Activated CD4-positive, alpha-beta memory T cell treated with anti-CD3 and anti-CD28 coated beads, Interleukin-2, amount 10 ng/mL, durations not matched to agents 7 days and 5 days (primary cell): ENCODE results near the gene SLC11A1. TPM values are rescaled to one million over a fixed set of nuclear protein-coding genes. Genes with fewer than 3 reads are reported as not detected.

Source experiments
- CTCF ChIA-PET: fragments of 350-600 bp; sonication (Branson Sonifier 250); formaldehyde crosslinking; loops from one replicate; lab custom pipeline; 2021; ENCODE audit warnings: antibody characterized with exemption, inconsistent platforms; lab: Charles Lee
- POLR2A ChIA-PET: fragments of 350-600 bp; sonication (Branson Sonifier 250); formaldehyde crosslinking; loops from one replicate; lab custom pipeline; 2021; ENCODE audit warnings: antibody characterized with exemption; lab: Charles Lee
- DNase-seq: peaks from one replicate; pipeline ENCODE4 v3.0.0-alpha.2; 2020
- H3K27ac Mint-ChIP-seq: one replicate; pipeline ENCODE4 v1.8.0; 2021; ENCODE audit warnings: mild to moderate bottlenecking, mixed read lengths
- H3K27me3 Mint-ChIP-seq: one replicate; pipeline ENCODE4 v1.8.0; 2021; ENCODE audit warnings: mixed read lengths
- H3K36me3 Mint-ChIP-seq: one replicate; pipeline ENCODE4 v1.8.0; 2021; ENCODE audit warnings: low read depth, mixed read lengths
- H3K4me1 Mint-ChIP-seq: one replicate; pipeline ENCODE4 v1.8.0; 2021; ENCODE audit warnings: mixed read lengths
- H3K4me3 Mint-ChIP-seq: one replicate; pipeline ENCODE4 v1.8.0; 2021; ENCODE audit warnings: mild to moderate bottlenecking, mixed read lengths
- H3K9me3 Mint-ChIP-seq: one replicate; pipeline ENCODE4 v1.8.0; 2021; ENCODE audit warnings: mixed read lengths
- total RNA-seq, 2 experiments: library from RNA; stranded (reverse); gene quantifications; one replicate each; pipeline ENCODE4 v1.2.3, GENCODE V29; 2021

The SLC11A1 gene
- total RNA-seq, 2 experiments from 2014 or later: 0.13 to 0.25 TPM

DNA sequence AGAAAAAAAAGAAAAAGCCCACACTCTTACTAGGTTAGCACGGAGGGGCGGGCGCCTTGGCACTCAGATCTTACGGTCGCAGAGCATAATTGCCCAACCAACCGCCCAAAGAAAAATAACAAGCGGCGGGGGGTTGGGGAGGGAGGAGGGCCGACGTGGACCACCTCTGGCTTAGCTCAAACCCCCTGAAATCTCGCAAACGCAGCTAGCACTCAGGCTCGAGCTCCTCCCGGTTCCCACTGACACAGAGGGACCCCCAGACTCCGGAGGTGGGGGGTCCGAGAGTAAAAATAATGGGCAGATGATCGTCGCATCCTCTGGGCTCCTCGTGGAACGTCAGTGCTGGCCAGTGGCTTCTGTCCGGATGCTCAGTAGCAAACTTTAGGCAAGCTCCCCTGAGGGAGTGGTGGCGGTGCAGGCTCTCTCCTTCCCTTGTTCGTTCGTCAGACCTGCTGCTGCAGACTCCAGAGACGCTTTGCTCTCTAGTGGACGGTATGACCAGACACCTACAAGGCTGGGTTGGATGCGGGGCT is 13.4 kb upstream of the SLC11A1 start:
- POLR2A ChIA-PET: interaction anchor here (1.1 kb wide), 1 partner anchor 11 kb away, joined by 3 read pairs; no protein-coding TSS in a partner anchor
- H3K27ac Mint-ChIP-seq: no peak overlapping the region
- CTCF ChIA-PET: interaction anchor here (0.6 to 1.4 kb wide), 4 partner anchors 12 to 76 kb away, joined by 3 to 5 read pairs (median 4); partner anchors contain the start of gene CATIP
- peaks cover 31% of the 10 kb centered on the region for H3K4me1 Mint-ChIP-seq
- H3K36me3 Mint-ChIP-seq: no peaks in the 10 kb centered on the region
- H3K4me3 Mint-ChIP-seq: peak overlapping the region; percentile 35
- peaks cover 5% of the 10 kb centered on the region for H3K9me3 Mint-ChIP-seq
- H3K27me3 Mint-ChIP-seq: peaks cover 5% of the 10 kb centered on the region
- DNase-seq: no peak

DNA sequence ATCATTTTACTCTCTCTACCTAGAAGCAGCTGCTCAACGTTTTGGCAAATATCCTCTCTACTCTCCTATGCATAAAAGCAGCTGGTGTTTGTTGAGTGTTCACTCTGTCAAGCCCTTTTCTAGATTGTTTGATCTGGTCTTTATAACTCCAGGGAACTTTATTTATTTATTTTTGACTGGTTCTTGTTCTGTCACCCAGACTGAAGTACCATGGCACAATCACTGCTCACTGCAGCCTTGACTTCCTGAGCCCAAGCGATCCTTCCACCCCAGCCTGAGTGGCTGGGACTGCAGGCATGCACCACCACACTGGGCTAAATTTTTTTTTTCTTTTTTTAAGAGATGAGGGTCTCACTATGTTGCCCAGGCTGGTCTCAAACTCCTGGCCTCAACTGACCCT is 12.7 kb upstream of the SLC11A1 start:
- Mint-ChIP-seq H3K4me3 (no peak overlapping the region), H3K4me1 (peaks cover 31% of the 10 kb centered on the region)

DNA sequence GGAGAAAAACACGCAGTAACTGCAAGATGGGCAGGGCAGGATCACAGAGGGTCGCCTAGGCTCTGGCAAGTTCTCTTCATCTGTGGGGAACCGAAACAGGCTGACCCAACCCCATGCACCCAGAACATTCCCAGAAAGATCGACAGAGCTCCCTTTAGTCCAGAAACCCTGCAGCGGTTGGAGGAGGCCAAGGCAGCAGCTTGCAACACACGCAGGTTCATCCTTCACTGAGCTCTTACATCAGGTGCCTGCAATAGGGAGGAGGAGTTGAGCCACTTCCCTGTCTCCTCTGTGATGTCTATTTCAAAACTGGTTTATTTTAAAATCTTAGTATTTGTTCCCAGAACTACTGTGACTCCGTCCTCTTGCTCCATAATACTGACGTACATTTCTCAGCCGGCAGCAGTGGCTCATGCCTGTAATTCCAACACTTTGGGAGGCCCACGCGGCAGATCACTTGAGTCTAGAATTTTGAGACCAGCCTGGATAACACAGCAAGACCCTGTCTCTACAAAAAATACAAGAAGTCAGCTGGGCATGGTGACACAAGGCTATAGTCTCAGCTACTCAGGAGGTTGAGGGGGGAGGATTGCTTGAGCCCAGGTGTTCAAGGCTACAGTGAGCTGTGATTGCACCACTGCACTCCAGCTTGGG is 11.5 kb upstream of the SLC11A1 start:
- POLR2A ChIA-PET: interaction anchor here (0.7 kb wide), 1 partner anchor 27 kb away, joined by 4 read pairs; no protein-coding TSS in a partner anchor
- Mint-ChIP-seq H3K4me3 (no peak overlapping the region), H3K9me3 (peaks cover 5% of the 10 kb centered on the region), H3K36me3 (no peaks in the 10 kb centered on the region), H3K4me1 (peaks cover 31% of the 10 kb centered on the region), H3K27me3 (peaks cover 3% of the 10 kb centered on the region), H3K27ac (no peak overlapping the region)
- DNase-seq: no peak
- CTCF ChIA-PET: interaction anchor here (0.9 to 1.6 kb wide), 3 partner anchors 13 to 69 kb away, joined by 3 read pairs; partner anchors contain the start of gene CATIP

More for the DNA sequence above, 12.7 kb upstream of the SLC11A1 start:
- Mint-ChIP-seq H3K9me3 (peaks cover 5% of the 10 kb centered on the region), H3K27me3 (peaks cover 5% of the 10 kb centered on the region), H3K27ac (no peak overlapping the region), H3K36me3 (no peaks in the 10 kb centered on the region)
- POLR2A ChIA-PET: interaction anchor here (1.1 kb wide), 1 partner anchor 11 kb away, joined by 3 read pairs; no protein-coding TSS in a partner anchor
- CTCF ChIA-PET: interaction anchor here (1.0 to 1.4 kb wide), 3 partner anchors 13 to 77 kb away, joined by 3 to 4 read pairs (median 3); partner anchors contain the start of gene CATIP
- DNase-seq: no peak

DNA sequence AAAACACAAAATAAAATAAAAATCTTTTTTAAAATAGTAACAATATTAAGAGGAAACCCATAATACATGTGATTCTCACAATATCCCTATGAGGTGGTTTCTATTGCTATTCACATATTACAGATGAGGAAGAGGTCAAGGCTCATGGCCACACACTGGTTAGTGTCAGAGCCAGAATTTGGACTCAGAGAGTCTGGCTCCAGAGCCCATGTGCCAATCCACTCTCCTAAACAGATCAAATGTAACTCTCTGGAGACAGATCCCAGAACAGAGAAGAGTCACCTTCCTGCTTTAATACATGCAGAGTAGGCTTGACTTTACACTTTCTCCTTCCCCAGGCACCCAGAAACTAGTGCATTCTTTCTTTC is 10.1 kb upstream of the SLC11A1 start:
- no peak overlapping the region for H3K27ac Mint-ChIP-seq
- peaks cover 24% of the 10 kb centered on the region for H3K4me1 Mint-ChIP-seq
- ChIA-PET CTCF (interaction anchor here (1.5 kb wide), 1 partner anchor 70 kb away, joined by 3 read pairs; no protein-coding TSS in a partner anchor), POLR2A (no interaction called here)
- no peaks in the 10 kb centered on the region for H3K36me3 Mint-ChIP-seq
- H3K4me3 Mint-ChIP-seq: no peak overlapping the region
- H3K27me3 Mint-ChIP-seq: peaks cover 3% of the 10 kb centered on the region
- DNase-seq: no peak
- no peaks in the 10 kb centered on the region for H3K9me3 Mint-ChIP-seq

DNA sequence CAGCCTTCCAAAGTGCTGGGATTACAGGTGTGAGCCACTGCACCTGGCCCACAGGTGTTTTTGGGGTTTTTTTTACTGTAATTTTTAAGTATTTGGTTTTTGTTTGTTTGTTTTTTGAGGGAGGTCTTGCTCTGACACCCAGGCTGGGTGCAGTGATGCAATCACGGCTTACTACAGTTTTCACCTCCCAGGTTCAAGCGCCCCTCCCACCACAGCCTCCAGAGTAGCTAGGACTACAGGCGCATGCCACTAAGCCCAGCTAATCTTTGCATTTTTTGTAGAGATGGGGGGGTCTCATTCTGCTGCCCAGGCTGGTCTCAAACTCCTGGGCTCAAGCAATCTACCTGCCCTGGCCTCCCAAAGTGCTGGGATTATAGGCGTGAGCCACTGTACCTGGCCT is 7.3 kb upstream of the SLC11A1 start:
- Mint-ChIP-seq H3K9me3 (no peaks in the 10 kb centered on the region), H3K27me3 (peaks cover 7% of the 10 kb centered on the region), H3K4me1 (peaks cover 3% of the 10 kb centered on the region), H3K36me3 (no peaks in the 10 kb centered on the region), H3K4me3 (no peak overlapping the region), H3K27ac (no peak overlapping the region)
- ChIA-PET CTCF (interaction anchor here (0.9 kb wide), 1 partner anchor 84 kb away, joined by 3 read pairs; no protein-coding TSS in a partner anchor), POLR2A (no interaction called here)
- no peak for DNase-seq

DNA sequence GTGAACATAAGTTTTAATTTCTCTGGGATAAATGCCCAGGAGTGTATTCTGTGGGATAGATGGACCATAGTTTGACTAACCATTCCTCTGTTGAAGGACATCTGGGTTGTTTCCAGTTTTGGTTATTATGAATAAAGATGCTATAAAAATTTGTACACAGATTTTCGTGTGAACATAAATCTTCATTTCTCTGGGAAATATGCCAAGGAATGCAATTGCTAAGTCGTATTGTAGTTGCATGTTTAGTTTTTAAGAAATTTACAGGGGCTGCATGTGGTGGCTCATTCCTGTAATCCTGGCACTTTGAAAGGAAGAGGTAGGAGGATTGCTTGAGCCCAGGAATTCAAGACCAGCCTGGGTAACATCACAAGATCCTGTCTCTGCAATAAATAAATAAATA is 6.9 kb upstream of the SLC11A1 start:
- H3K4me3 Mint-ChIP-seq: no peak overlapping the region
- H3K4me1 Mint-ChIP-seq: no peaks in the 10 kb centered on the region
- POLR2A ChIA-PET: no interaction called here
- DNase-seq: no peak
- no peak overlapping the region for H3K27ac Mint-ChIP-seq
- H3K36me3 Mint-ChIP-seq: no peaks in the 10 kb centered on the region
- no peaks in the 10 kb centered on the region for H3K9me3 Mint-ChIP-seq
- peaks cover 6% of the 10 kb centered on the region for H3K27me3 Mint-ChIP-seq
- CTCF ChIA-PET: interaction anchor here (0.9 kb wide), 1 partner anchor 84 kb away, joined by 3 read pairs; no protein-coding TSS in a partner anchor

DNA sequence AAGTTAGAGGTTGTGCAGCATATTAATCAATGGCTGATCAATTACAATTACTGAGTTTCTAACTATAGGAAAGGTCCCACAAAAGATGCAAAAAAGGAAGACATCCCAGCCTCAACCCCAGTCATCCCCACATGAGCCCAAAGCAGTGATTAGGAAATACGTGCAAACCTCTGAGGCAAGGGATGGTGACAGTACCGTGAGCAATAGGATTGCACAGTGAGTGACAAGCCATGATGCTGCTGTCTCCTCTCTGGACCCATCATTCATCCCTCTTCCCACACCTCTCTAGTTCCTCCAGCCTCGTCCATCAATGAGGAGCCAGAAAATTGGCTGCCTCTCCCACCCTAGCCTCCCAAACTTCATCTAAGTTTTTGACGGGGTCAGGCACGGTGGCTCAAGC is 4.0 kb upstream of the SLC11A1 start:
- DNase-seq: no peak
- Mint-ChIP-seq H3K27ac (no peak overlapping the region), H3K27me3 (peaks cover 10% of the 10 kb centered on the region), H3K4me1 (no peaks in the 10 kb centered on the region), H3K4me3 (no peak overlapping the region), H3K36me3 (no peaks in the 10 kb centered on the region), H3K9me3 (no peaks in the 10 kb centered on the region)
- ChIA-PET CTCF (interaction anchor here (0.6 to 1.6 kb wide), 3 partner anchors 85 to 322 kb away, joined by 3 to 4 read pairs (median 3); no protein-coding TSS in a partner anchor), POLR2A (no interaction called here)

DNA sequence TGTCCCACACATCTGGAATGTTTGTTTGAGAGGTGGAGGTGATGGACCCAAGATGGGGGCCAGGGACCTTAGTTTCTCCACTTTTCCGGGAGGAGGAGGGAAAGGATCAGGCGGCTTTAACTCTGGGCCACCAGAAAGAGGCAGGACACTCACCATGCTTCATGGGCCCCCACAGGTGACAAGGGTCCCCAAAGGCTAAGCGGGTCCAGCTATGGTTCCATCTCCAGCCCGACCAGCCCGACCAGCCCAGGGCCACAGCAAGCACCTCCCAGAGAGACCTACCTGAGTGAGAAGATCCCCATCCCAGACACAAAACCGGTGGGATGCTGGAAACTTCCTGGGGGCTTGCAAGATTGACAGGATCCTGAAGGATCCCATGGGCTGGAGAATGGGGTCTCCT is 712 bp downstream of the SLC11A1 start:
- ChIA-PET CTCF (interaction anchor here (1.1 to 2.2 kb wide), 2 partner anchors 13 to 111 kb away, joined by 3 to 5 read pairs; no protein-coding TSS in a partner anchor), POLR2A (interaction anchor here (0.6 to 1.5 kb wide), 2 partner anchors 11 to 174 kb away, joined by 3 to 5 read pairs; no protein-coding TSS in a partner anchor)
- no peak for DNase-seq
- Mint-ChIP-seq H3K4me1 (peaks cover 4% of the 10 kb centered on the region), H3K9me3 (no peaks in the 10 kb centered on the region), H3K27ac (no peak overlapping the region), H3K4me3 (no peak overlapping the region), H3K27me3 (peaks cover 21% of the 10 kb centered on the region), H3K36me3 (no peaks in the 10 kb centered on the region)

DNA sequence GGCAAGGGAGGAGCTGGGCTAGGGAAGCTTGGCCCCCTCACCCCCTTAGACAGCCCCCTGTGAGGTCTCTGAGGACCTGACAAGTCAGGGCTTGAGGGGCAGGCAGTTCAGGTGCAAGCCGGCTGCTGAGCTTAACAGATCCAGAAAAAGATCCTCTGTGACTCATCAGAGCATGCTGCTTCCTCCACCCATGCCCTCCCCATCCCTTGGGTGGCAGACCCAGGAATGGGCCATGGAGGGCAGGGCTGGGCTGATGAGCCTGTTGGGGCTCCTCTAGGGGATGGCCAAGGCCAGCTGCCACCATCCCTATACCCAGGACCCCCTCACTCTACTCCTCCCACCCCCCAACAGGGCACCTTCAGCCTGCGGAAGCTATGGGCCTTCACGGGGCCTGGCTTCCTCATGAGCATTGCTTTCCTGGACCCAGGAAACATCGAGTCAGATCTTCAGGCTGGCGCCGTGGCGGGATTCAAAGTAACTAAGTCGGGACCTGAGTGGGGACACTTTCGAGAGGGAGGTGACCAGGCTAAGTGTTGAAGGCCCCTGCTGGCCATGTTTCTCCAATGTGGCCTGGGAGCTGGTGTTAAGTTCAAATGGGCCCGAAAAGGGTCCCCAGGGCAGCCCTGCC is 1.9 kb downstream of the SLC11A1 start:
- Mint-ChIP-seq H3K4me1 (peaks cover 4% of the 10 kb centered on the region), H3K27me3 (peaks cover 18% of the 10 kb centered on the region), H3K4me3 (no peak overlapping the region), H3K27ac (no peak overlapping the region), H3K9me3 (no peaks in the 10 kb centered on the region), H3K36me3 (no peaks in the 10 kb centered on the region)
- ChIA-PET CTCF (interaction anchor here (1.3 to 2.2 kb wide), 3 partner anchors 12 to 82 kb away, joined by 3 to 5 read pairs (median 4); no protein-coding TSS in a partner anchor), POLR2A (interaction anchor here (0.6 to 1.5 kb wide), 3 partner anchors 10 to 61 kb away, joined by 3 to 5 read pairs (median 3); no protein-coding TSS in a partner anchor)
- no peak for DNase-seq

DNA sequence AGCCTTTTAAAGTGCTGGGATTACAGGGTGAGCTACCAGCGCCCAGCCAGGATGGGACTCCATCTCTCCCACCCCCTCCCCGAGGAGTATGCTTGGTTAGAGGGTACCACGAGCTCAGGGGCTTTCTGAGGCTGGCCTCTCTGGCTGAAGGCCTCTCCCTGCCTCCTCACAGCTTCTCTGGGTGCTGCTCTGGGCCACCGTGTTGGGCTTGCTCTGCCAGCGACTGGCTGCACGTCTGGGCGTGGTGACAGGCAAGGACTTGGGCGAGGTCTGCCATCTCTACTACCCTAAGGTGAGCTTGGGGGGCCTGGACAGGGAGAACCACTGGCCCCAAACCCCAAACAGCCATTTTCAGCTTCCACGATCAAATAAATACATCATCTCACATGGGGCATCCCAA is 2.9 kb downstream of the SLC11A1 start:
- Mint-ChIP-seq H3K4me1 (peaks cover 4% of the 10 kb centered on the region), H3K4me3 (no peak overlapping the region), H3K27me3 (peaks cover 17% of the 10 kb centered on the region), H3K36me3 (no peaks in the 10 kb centered on the region), H3K9me3 (no peaks in the 10 kb centered on the region), H3K27ac (no peak overlapping the region)
- CTCF ChIA-PET: interaction anchor here (2.2 kb wide), 1 partner anchor 11 kb away, joined by 5 read pairs; no protein-coding TSS in a partner anchor
- POLR2A ChIA-PET: interaction anchor here (1.3 to 2.0 kb wide), 2 partner anchors 12 to 98 kb away, joined by 3 to 4 read pairs; no protein-coding TSS in a partner anchor
- no peak for DNase-seq

DNA sequence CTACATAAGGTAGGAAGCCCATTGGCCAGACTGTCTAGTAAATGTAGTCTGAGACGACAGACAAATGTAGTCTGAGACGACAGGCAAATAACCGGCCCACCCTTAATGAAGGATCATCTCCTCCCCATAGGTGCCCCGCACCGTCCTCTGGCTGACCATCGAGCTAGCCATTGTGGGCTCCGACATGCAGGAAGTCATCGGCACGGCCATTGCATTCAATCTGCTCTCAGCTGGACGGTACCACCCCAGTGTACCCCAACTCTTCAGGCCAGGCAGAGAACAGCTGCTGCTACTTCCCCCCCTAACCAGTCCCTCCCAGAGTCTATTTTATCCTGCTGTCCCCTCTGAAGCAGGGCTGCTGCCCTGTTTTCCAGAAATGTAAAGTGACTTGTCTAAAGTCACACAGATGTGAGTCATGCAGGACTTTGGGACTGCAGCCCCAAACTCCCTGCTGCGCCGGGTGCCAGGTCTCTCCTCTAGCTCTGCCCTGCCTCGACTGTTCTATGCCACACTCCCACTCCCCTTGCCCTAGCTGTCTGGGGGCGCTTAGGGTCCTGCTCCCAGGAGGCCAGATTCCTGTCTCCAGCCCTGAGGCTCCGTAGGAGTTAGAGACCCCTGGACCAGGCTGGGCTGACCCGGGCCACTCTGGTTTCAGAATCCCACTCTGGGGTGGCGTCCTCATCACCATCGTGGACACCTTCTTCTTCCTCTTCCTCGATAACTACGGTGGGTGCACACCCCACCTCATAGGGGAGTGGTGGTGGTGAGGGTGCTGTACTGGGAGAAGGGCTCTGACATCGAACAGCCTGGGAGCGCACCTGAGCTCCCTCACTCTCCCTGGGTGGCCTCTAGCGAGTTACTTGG is 4.7 kb downstream of the SLC11A1 start:
- Mint-ChIP-seq H3K27me3 (peaks cover 13% of the 10 kb centered on the region), H3K4me1 (peaks cover 4% of the 10 kb centered on the region), H3K9me3 (no peaks in the 10 kb centered on the region), H3K27ac (no peak overlapping the region), H3K4me3 (no peak overlapping the region), H3K36me3 (no peaks in the 10 kb centered on the region)
- no peak for DNase-seq
- ChIA-PET POLR2A (interaction anchor here (2.0 kb wide), 1 partner anchor 100 kb away, joined by 4 read pairs; no protein-coding TSS in a partner anchor), CTCF (interaction anchor here (0.8 to 1.2 kb wide), 3 partner anchors 9 to 30 kb away, joined by 3 to 4 read pairs (median 3); partner anchors contain the start of gene CATIP)
